NCI-H748 (cell line): Measurements from ENCODE around the gene LGR5.

Experiments
- DNase-seq: peaks from one replicate; lab custom pipeline; 2025; ENCODE audit not compliant: unreplicated experiment; lab: John Stamatoyannopoulos, UW

Gene LGR5

DNA sequence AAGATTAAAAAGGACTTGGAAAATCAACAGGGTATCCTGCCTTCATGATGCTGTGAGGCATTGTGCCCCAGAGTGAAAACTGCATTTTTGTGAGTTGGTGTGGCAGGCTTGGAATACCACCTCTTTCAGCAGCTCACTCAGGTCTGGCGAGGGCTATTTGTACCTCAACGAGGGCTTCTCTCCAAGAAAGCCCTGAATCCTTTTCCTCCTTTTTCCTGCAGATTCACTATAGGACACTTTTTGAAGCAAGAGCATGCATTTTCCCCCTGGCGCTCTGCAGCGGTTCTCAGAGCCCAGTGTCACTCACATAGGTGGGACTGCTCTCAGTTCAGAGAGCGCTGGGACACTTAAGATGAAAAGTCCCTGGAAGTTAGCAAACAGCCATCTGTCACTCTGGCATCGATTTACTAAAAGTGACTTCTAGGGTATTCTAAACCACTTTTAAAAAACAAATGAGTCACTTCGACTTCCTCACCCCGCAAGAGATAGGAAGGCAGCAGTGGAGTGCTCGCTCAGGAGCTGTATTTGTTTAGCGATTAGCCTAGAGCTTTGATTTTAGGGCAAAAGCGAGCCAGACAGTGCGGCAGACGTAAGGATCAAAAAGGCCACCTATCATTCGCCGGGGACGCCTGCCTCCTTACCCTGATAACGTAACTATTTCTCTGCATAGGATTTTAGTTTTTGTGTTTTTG lies 782 bp upstream of the LGR5 start:
- DNase-seq, result peak; percentile 67

DNA sequence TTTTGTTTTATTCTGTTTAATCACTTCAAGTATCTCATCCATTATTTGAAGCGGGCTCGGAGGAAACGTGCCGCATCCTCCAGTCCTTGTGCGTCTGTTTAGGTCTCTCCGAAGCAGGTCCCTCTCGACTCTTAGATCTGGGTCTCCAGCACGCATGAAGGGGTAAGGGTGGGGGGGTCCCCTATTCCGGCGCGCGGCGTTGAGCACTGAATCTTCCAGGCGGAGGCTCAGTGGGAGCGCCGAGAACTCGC lies 311 bp upstream of the LGR5 start:
- no peak for DNase-seq

DNA sequence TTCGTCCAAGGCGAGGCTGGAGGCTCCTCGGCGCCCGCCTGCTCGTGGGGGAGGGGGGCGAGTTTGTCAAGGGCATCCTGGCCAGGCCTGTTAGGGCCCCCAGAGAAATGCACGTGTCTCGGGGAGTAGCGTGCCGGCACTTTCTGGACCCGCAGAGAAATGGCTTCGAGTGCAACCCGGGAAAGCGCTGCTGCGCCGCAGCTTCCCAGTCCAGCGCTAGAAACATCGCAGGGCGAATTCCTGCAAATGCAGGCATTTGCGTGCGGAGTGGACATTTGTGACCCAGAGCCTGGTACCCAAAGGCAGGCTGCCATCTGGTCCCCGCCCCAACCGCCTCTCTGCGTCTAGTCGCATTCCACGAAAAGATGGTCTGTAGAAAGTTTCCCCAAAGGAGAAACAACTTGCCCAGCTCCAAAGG lies 756 bp downstream of the LGR5 start:
- DNase-seq, result peak; percentile 76

DNA sequence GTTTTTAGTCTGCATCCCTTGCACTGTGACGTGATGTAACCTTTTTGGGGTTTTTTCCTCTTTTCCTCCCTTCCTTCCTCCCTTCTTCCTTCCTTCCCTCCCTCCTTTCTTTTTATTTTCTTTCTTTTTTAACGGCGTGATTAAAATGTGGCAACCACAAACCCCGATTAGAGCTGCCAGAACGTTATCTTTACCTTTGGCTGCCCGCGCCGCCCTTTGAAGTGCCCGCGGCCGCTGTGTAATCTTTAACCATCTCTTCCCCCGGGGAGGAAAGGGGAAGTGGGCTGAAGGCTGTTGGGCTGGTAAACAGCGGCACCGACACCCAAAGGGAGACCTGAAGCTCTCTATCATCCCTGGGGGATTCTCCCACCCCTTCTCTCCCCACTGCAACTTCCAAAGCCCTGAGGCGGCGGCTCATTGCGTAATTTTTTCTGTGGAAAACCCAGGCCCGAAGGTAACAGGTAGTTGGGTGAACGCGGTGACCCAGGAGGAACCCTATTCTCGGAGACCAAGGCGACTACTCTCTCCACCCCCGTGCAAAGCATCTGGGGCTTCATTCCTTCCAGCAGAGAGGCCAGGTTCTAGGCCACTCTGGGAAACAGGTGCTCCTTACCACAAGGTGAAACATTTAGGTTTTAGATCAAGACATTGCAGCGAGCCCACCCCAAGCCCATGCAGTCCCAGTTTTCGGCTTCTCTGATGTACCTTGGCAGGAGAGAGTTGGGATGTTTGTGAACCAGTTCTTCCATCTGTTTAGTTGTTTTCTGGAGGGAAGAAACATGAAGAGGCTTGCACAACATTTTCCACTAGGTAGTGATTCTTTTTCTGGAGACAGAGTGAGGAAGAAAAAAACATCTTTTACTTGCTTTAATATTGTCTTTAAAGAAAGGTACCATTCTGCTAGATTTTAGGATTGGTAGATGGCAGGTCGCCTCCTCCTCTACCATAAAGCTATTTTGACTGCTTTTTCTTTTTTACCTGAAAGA lies 1.5 kb downstream of the LGR5 start:
- DNase-seq, result peak; percentile 60

DNA sequence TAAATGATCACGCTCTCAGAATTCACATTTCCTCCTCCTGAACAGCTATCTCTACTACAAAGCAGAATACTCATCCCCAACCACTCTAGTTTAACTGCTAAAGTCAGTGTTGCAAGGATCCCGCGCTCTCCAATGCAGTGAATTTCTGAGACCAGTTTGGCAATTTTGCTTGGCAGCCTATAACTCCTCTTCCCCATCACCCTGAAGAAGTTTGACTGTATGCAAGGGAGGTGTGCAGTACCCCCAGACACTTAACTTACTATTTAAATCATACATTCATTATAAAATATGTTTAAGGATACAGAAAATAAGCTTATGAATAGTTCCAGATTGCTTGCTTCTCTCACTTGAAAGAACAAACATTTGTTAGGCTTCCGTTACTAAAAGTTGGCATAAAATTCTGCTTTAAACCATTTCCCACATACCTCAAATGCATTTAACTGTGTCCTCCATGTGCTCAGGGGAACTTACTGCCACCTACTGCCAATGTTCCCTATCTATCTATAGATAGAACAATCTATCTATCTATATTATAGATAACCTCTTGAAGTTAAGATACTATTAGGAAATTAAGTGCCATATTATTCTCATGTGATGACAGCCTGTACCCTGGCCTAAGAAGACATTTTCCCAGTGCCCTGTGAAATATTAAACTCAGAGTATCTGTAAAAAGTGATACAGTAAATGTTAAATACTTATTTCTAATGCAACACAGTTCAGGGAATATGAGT lies 2.4 kb downstream of the LGR5 start:
- DNase-seq, result peak; percentile 25

DNA sequence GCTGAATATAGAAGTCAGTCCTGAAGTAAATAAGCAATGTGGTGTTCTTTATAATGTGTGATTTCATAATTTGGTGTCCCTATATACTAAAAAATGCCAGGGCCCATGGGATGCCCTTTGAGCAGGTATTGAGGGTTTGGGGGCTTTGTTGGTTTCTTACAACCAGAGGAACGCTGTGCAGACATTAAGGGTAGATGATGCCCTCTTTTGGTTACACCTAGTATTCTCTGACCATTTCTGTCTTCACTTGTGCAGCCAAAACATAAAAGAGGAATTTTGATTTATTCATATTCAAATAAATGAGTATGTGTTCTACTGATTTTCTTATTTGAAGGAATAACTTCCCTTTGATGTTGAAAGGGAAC lies 3.0 kb downstream of the LGR5 start:
- DNase-seq, result peak; percentile 38

DNA sequence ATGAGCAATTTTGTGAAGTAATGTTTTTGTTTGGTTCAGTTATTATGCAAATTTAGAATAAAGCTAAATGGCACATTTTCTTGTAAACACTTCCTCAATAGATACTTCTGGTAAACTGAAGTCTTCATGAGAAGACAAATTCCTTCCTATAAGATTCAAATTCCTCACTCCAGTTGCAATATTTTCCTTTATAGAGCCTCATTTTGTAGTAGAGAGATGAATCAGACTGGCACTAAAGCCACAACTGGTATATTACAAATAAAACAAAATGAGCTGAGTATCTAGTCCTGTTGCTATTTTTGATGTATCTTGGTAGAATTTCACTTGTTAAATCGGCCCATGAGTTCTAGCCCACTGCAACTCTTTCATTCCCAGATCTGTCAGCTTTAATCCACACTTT lies 5.5 kb downstream of the LGR5 start:
- DNase-seq, result no peak

DNA sequence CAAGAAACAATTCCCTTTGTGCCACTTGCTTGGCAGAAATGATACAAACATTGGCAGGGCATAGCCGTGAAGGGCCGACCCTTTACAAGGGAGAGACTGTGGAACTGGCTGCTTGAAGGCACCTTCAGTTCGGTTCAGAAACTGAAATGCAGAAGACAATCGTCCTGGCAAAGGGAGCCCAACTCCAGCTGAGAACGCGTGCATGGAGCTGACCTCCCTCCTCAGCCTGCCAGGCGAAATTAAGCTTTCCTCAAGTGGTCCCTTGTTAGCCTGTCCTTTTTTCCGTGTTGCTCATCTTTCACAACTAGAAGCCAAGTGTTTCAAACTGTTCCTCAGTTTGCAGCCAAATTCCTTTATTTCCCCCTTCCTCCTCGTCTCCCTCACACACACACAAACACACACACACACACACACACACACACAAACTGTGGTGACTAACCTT lies 8.1 kb downstream of the LGR5 start:
- no peak for DNase-seq

DNA sequence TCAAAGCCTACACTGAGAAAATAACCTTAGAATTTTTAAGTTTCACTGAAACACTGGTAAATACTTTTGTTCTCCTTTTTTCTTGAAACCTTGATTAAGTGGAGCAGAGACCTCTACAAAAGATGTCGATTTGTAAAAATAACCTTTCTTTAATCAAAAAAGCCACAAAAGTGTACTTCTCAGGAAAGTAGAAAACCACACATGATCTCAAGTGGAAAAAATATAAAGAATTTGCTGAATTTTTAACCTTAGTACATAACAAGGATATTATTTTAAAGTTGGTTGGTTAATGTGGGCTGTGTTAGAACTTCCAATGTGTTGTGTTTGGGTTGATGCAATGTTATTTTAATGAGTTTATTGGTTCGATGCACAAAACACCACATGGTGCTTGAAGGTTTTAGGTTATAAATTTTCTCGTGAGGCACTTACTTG lies 8.6 kb downstream of the LGR5 start:
- DNase-seq, result no peak

DNA sequence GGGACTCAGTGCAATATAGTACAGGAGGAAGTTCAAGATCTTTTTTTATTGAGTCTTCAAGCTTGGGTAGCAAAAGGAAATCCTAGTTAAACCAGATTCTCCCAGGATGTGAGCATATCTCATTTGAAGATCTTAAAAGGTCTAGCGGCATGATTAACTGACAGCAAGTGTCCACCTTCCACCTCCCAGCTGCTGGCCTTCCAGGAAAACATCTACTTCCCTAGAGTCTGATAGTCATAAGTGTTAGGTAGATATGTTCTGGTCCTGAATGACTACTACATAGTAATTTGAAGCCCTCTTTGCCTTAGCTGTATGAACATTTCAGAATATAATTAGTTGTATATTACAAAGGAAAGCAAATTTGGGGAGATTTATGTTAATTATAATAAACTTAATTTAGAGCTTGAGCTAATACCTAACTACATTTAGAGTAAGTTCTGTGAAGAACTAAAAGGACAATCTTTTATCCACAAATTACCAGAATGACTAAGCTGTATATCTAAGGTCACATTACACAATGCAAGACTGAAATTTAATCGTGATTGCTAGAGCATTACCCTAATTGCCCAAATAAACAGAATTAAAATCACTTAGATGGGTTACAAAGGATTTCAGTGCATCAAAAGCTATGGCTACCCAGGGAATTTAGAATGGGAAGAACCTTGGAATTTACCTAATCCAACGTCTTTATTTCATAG lies 9.9 kb downstream of the LGR5 start:
- peak; percentile 84 for DNase-seq

DNA sequence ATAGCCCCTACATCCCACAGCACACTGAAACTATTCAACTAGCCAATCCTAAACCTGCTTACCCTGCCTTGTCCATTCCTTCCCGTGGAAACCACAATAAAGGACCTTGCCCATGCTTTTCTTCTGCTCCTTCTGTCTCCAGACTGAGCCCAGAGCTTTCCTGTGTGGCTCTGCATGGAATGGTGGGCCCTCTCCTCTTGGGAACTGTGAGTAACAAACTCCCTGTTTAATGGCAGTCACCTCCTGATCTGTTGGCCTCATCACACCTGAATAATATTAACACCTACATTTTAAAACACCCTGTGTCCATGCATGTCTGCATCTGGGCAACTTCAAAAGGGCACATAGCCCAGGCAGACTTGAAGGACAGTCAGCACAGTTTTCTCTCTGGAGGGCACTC lies 12.4 kb downstream of the LGR5 start:
- DNase-seq, result no peak

DNA sequence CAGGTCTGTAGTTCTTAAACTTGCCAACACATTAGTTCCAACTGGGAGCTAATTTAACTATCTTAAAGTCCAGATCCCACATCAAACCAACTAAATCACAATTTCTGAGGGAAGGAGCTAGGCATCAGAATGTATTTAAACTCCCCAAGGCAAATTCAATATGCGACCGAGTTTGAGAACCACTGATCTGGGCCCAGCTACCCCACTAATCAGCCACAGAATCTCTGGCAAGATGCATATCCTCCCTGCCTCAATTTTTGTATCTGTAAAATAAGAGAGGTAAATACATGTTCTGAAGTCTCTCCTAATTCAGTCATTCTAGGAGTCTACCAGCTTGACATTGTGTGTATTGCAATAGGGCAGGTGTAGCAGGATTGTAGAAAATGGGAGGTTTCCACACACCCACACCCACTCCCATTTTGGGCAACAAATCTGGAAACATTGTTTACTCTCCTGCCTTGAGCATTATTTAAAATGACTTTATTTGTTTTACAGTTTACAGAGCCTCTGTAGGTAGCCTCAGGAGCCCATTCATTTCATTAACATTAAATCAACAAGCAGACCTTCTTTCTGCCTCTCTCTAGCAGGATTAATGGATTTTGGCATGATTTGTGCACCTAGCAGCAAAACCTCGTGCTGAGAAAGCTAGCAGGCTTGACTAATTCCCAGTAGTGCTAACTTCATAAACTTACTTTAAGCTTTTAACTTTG lies 15.6 kb downstream of the LGR5 start:
- peak; percentile 99 for DNase-seq

DNA sequence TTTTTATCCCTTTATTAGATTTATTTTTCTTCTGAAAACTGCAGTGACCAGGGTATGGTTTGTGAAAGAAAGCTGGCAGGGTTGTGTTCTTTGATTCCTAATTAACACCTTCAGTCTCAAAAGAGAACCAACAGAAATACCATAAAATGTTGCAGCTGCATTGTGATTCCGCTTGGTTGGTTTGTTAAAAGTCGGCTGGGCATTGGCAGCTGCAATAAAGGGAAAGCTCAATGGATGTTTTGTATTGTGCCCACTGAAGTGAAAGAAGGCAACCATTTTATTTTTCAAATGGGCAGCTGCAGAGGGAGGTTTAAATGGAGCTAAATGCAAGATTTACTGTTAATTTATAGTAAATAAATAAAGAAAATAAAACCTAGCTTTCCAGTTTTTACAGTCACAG lies 16.7 kb downstream of the LGR5 start:
- peak; percentile 93 for DNase-seq

DNA sequence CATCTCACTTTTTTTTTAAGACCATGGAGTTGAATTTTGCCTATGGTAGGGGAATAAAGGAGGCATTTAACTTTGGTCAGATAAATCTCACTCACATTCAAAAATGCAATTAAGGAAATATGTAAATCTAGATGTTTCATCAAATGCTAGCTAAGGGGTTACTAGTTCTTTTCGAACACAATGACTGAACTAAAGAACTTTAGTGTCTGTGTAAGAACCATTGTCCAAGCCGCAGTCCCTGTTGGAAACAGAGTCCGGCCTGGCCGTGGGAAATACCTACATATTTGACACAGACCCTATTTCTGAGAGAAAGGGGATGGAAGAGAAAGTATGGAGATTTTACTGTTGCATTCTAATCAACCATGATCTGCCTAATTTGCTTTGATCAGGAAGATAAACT lies 17.4 kb downstream of the LGR5 start:
- peak; percentile 22 for DNase-seq

DNA sequence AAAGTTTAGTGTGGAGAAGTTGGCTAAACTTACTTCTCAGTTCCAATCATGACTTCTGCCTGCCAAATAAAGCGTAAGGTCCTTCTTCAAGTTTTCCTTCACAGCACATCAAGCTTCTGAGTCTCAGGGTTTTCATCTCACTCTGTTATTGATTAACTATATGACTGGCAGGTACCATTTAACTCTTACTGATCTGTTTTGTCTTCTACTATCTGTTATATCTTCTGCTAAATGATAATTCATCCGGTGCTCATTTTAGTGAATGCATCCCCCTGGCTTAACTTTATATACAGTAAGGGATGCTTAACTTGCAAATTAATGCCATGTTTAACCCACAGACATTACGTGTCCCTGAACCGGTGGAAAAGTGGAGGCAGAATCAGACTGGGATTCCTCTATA lies 20.7 kb downstream of the LGR5 start:
- no peak for DNase-seq

DNA sequence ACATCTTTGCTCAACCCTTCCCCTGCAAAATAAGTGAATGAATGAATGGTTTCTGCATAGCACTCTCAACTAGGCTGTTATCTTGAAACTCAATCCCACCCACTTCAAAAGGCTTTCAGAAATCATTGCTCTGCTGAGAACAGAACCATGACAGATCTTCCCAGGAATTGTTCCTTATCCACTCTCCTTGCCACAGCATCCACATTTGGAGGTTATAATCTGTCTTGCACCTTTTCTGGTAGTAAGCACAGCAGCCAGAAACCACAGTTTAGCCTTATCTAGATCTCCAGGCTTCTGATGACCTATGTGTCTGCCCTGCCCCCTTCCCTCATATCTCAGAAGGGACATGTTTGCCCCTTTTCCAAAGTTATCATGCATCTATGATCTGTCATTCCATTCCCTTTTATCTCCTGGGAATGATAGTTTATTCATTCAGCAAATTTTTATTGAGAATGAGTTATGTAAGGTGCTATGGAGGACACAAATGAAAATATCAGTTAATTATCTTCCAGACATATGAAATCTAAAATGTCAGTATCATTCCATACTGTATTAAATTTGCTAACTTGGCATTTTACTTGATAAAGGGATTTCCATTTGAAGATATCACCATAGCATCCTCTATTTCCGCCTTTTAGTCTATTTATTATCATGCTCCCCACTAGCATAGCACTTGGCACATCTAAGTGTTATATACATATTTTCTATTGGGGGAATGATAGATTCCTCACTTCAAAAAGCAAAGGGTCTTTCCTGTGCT lies 21.4 kb downstream of the LGR5 start:
- no peak for DNase-seq

DNA sequence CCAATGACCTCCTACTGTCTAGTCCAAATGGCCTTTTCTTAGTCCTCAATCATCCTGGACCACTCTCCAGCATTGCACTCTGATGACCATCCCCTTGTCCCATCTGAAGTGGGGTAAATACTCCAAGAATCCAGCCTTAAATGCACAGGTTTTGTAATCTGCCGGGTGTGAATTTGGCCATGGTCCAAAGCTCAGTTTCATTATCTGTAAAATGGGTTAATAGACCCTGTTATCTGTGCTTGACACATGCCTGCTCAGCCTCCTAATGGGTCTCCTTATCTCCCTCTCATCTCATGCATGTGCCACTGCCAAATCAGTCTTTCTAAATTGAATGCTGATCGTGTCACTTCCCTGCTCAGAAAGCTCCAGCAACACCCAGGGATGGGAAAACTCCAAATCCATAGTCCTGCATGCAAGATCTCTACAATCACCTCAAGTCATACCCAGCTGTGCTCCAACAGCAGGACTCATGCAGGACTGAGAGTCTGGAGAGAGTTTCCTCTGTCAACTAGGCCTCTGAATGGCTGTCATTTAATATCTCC lies 22.3 kb downstream of the LGR5 start:
- DNase-seq, result no peak

DNA sequence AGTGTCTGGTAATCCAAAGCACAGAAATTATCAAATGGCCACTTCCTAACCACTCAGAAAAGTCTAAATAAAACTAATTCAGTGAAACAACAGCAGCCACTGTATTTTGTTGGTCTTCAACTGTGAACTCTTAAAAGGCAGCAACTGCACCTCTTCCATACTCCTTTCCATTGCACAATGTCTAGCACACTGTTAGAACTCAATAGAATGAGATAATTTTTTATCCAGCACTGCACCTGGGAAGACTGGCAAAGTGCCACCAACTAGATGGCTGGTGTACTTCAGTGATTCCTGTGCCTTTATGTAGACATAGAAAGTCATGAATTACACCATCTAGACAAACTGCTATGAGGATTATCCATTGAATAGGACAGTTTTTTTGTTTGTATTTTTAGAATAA lies 26.2 kb downstream of the LGR5 start:
- DNase-seq, result peak; percentile 65

DNA sequence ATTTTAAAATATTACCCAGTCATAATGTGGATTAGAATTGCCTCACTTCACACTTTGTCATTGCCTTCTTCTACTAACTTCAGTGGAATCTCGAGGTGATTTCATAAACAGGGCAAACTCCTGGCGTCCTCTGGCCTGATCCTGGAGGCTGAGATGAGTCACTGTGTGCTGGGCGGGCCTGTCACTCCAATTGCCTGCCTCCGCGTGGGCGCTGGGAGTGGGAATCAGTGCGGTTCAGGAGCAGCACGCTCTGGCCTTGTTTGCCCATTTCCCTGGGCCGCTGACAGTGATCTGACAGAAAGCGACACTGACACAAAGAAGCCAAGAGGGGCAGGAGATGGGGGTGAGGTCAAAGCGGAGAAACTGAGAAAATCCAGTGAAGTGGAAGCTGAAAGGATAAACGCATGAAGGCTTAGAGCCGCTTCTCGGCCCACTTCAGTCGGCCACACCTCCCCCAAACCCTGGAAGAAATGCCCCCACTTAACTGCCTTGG lies 29.7 kb downstream of the LGR5 start:
- DNase-seq, result peak; percentile 8
